Measurements from ENCODE around the gene PTPN9.
"Not testable (repeated sequence)": the region's sequence is repeated elsewhere in the genome, so short reads cannot be mapped to it uniquely, and the experiment has no call there.

PTPN9 gene

GRCh38 chr15:75578948-75579920, at the start of gene PTPN9:
Gene PTPN9, minus strand, starts transcription at chr15:75579315. Its CDS starts 539 bp downstream, at chr15:75578776.
- in situ Hi-C loops (cut with MboI; ENCODE audit: low sequenced_read_pairs) = no loop called here

- in situ Hi-C loops (cut with MboI; ENCODE audit: low sequenced_read_pairs) = no loop called here
Measured at GRCh38 chr15:75625542-75626347, 46.6 kb upstream of the PTPN9 start, which contains the start of gene SNUPN. Gene SNUPN, minus strand, starts transcription at chr15:75625725. Its CDS starts 4,674 bp downstream, at chr15:75621051.

- in situ Hi-C loops (cut with MboI; ENCODE audit: low sequenced_read_pairs) = no loop called here
Measured at GRCh38 chr15:75622505-75622904, 43.4 kb upstream of the PTPN9 start.

DNA sequence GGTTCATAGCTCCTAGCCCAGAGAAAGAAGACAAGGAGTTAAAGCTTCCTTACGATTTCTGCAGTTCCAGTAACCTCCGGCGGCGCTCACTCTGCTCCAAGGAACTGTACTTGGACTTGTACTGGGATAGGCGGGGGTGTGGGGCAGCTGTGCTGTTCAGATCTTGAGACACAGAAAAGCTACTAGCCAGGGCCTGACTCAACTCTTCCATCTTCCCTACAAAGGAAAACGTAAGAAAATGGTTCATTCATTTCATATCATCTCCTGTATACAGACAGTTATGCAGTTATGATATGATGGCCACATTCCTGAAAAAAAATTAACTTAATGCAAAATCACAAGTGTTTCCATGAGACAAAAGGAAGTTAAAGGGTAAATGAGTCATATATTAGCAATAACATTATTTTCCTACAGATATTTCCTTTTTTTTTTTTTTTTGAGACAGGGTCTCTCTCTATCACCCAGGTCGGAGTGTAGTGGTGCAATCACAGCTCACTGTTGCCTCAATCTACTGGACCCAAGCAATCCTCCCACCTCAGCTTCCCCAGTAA, 41.8 kb upstream of the PTPN9 start:
- in situ Hi-C loops (cut with MboI; ENCODE audit: low sequenced_read_pairs) = no loop called here

- in situ Hi-C loops (cut with MboI; ENCODE audit: low sequenced_read_pairs) = no loop called here
Measured at GRCh38 chr15:75620058-75620820, 41.1 kb upstream of the PTPN9 start.

GRCh38 chr15:75616766-75617165, 37.7 kb upstream of the PTPN9 start:
- in situ Hi-C loops (cut with MboI; ENCODE audit: low sequenced_read_pairs) = no loop called here

GRCh38 chr15:75606711-75607699, 27.9 kb upstream of the PTPN9 start:
- in situ Hi-C loops (cut with MboI; ENCODE audit: low sequenced_read_pairs) = no loop called here

DNA sequence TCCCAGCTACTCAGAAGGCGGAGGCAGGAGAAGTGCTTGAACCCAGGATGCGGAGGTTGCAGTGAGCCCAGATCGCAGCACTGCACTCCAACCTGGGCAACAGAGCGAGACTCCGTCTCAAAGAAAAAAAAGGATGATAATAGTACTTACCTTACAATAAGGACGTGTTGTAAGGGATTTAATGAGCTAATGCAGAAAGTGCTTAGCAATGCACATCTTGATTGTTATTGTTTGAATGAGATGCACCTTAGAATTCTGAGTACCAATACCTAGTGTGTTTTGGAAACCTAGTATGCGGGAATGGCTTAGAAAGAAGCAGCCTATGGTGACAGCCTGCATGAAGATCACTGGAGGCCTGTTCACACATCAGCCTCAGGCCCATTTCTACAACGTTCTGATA, 26.9 kb upstream of the PTPN9 start:
- in situ Hi-C loops (cut with MboI; ENCODE audit: low sequenced_read_pairs) = no loop called here

GRCh38 chr15:75599401-75599800, 20.3 kb upstream of the PTPN9 start:
- in situ Hi-C loops (cut with MboI; ENCODE audit: low sequenced_read_pairs) = no loop called here

GRCh38 chr15:75598361-75598760, 19.2 kb upstream of the PTPN9 start:
- in situ Hi-C loops (cut with MboI; ENCODE audit: low sequenced_read_pairs) = no loop called here

GRCh38 chr15:75597667-75598341, 18.7 kb upstream of the PTPN9 start:
- in situ Hi-C loops (cut with MboI; ENCODE audit: low sequenced_read_pairs) = no loop called here

DNA sequence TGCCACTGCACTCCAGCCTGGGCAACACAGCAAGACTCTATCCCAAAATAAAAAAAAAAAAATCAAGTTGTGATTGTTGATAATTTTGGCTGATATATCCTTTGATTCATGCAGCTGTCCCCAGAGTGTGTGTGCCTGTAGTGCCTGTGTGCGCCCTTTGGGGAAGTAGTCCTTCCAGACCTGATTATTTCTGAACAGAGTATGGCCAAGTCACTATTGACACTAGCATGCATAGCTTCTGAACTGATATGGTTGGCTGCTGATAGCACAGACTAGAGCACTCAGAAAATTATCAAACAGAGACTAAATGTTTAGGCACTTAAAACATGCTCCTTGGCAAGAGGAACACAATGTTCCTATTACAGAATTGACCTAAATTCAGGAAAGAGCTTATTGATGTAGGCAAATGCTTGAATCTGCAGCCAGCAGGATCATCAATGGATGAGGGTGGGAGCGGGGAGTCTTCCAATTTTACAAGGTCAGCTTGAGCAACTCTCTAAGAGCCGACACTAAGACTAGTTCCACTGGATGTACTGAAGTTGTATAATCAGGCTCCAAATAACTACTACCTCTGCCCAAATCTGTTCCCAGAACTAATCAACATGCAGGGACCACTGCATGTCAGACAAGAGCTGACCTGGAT, 17.7 kb upstream of the PTPN9 start:
- in situ Hi-C loops (cut with MboI; ENCODE audit: low sequenced_read_pairs) = no loop called here

- in situ Hi-C loops (cut with MboI; ENCODE audit: low sequenced_read_pairs) = no loop called here
Measured at GRCh38 chr15:75594276-75594675, 15.2 kb upstream of the PTPN9 start.

DNA sequence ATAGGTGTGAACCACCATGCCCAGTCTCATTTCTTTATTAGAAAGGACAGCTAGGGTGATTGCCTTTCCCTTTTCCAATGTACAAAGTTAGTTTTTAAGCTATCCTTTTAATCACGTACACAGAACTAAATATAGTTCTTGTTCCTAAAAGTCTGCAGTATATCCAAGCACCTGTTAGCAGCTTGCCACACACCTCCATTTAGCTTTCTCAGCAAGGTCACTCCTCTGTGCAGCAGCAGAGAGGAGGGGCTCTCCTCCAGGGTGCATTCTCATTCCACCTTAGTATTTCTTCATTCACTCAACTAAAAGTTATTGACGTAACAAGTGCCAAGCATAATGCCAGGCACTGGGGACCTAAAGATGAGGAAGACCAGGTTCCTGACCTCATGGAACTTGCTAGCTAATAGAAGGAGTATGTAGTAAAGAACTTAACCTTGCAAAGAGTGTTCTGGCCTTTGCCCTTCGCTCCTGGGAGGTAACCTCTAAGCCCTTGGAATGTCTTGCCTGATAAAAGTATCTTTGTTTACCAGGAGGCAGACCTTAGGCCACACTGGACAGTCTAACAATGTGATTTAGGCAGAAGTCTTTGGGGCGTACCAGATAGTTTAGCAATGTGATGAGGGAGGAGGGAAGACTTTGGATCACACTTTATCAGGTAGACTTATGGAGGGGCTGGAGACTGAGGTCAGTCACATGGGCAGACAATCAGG, 12.7 kb upstream of the PTPN9 start:
- in situ Hi-C loops (cut with MboI; ENCODE audit: low sequenced_read_pairs) = no loop called here

DNA sequence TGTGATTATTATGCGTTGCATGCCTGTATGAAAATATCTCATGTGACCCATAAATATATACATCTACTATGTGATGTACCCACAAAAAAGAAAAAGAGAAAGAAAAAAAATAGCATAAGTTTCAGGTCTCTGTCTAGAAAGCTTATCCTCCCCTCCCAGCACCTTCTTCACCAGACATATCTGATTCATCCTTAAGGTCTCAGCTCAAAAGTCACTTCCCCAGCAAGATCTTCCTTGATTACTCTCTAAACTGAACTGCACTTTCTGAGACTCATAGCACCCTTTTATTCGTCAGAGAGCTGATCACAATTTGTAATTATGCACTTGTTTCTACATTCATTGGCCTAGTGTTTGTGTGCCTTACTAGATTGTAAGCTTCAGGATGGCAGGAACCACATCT, 11.1 kb upstream of the PTPN9 start:
- in situ Hi-C loops (cut with MboI; ENCODE audit: low sequenced_read_pairs) = no loop called here

- in situ Hi-C loops (cut with MboI; ENCODE audit: low sequenced_read_pairs) = no loop called here
Measured at GRCh38 chr15:75589071-75589470, 10.0 kb upstream of the PTPN9 start.

GRCh38 chr15:75586422-75586821, 7.3 kb upstream of the PTPN9 start:
- in situ Hi-C loops (cut with MboI; ENCODE audit: low sequenced_read_pairs) = not testable (repeated sequence)

GRCh38 chr15:75584121-75584520, 5.0 kb upstream of the PTPN9 start:
- in situ Hi-C loops (cut with MboI; ENCODE audit: low sequenced_read_pairs) = no loop called here

All from HL-60/S4 treated with retinoic acid at 250 ng/mL for 4 days and 3 days (cell line).